HEK293 (cell line): ENCODE results near the gene ASPSCR1.

ENCODE experiments used
- GLI4 ChIP-seq: fragments of 450-650 bp; formaldehyde crosslinking; IDR thresholded peaks from 2 replicates; pipeline ENCODE4 v1.5.1; 2016; ENCODE audit warnings: missing biosample characterization, missing genetic modification characterization
- ZNF112 ChIP-seq: fragments of 450-650 bp; formaldehyde crosslinking; IDR thresholded peaks from 2 replicates; pipeline ENCODE4 v1.5.0; 2017; ENCODE audit warnings: missing biosample characterization, missing genetic modification characterization
- TF ChIP-seq, protein P1 (sequence below): fragments of 450-650 bp; formaldehyde crosslinking; IDR thresholded peaks from 2 replicates; pipeline ENCODE4 v1.5.1; 2016; ENCODE audit warnings: missing biosample characterization, missing genetic modification characterization

GRCh38 chr17:82024859-82025258, 47.4 kb downstream of the ASPSCR1 start:
- TF ChIP-seq, protein P1, sequence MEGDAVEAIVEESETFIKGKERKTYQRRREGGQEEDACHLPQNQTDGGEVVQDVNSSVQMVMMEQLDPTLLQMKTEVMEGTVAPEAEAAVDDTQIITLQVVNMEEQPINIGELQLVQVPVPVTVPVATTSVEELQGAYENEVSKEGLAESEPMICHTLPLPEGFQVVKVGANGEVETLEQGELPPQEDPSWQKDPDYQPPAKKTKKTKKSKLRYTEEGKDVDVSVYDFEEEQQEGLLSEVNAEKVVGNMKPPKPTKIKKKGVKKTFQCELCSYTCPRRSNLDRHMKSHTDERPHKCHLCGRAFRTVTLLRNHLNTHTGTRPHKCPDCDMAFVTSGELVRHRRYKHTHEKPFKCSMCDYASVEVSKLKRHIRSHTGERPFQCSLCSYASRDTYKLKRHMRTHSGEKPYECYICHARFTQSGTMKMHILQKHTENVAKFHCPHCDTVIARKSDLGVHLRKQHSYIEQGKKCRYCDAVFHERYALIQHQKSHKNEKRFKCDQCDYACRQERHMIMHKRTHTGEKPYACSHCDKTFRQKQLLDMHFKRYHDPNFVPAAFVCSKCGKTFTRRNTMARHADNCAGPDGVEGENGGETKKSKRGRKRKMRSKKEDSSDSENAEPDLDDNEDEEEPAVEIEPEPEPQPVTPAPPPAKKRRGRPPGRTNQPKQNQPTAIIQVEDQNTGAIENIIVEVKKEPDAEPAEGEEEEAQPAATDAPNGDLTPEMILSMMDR = no peak
- TF ChIP-seq ZNF112 (tag by site-specific recombination) = no peak
- no peak for TF ChIP-seq GLI4 (tag by site-specific recombination)
